Measurements from ENCODE around the gene TNS1.

TNS1 gene

DNA sequence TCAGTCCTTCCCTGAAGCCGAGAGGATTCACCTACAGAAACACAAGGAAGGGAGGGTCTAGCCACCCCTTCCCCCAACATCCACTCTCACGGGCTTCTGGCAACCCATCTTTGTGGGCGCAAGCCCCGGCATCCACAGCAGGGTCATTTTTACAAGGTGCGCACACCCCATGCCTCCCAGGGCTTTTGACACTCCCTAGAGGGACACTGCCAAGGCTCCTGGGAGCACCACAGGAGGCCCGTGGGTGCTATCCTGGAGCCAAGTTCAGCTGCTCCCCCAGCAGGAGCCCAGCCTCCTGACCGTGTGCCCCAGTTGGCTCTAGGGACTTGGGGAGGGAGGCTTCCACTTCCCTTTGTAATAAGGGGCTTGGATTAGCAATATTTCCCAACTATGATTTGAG, 251.6 kb downstream of the TNS1 start:
- DNase-seq: no peak

Data from NCI-H2227 treated with DMSO at 0.1 percent for 48 hours (cell line).